A549 (cell line): ENCODE results near the gene RBM18. TPM values are rescaled to one million over a fixed set of nuclear protein-coding genes. Genes with fewer than 3 reads are reported as not detected.

Experiments
- ATAC-seq, 2 experiments: fragments of 200-7000 bp in 1 of 2; fragments of >200 bp in 1 of 2; cut with Nextera tagmentation in 1 of 2; cut with Tn5 transposase in 1 of 2; 3 replicates each; pipeline versions ENCODE4 v1.8.0 to v1.9.1; 2018 to 2020; ENCODE audit warnings: mild to moderate bottlenecking in 1 of 2, moderate library complexity in 1 of 2
- CTCF ChIA-PET: fragments of 300-600 bp; sonication (Branson Sonifier 250); formaldehyde crosslinking; extraction: SDS; loops from one replicate; lab custom pipeline; 2021; ENCODE audit warnings: antibody characterized with exemption, inconsistent platforms; lab: Yijun Ruan, JAX
- POLR2A ChIA-PET: fragments of 350-600 bp; formaldehyde crosslinking; extraction: SDS; loops from one replicate; lab custom pipeline; 2021; ENCODE audit warnings: antibody characterized with exemption, inconsistent platforms; lab: Yijun Ruan, JAX
- DNase-seq, 2 experiments: peaks; one replicate each; pipeline versions ENCODE4 v3.0.0 to v3.0.0-alpha.2; 2011 to 2016; ENCODE audit warnings: low read depth in 1 of 2, low spot score in 1 of 2
- FAIRE-seq: peaks from 2 replicates; lab custom pipeline; 2011; peaks lifted over from hg19 to GRCh38; lab: Jason Lieb, UNC
- H3K27ac ChIP-seq, 2 experiments: fragments of >200 bp; sonication (Bioruptor Twin); formaldehyde crosslinking; 3 replicates each; pipeline ENCODE4 v1.5.1; 2016 to 2017
- H3K4me1 ChIP-seq: fragments of >200 bp; sonication (Bioruptor Twin); formaldehyde crosslinking; 3 replicates; pipeline ENCODE4 v1.6.1; 2016
- H3K4me2 ChIP-seq: fragments of >200 bp; sonication (Bioruptor Twin); formaldehyde crosslinking; 3 replicates; pipeline ENCODE4 v1.6.1; 2016
- H3K4me3 ChIP-seq: fragments of >200 bp; sonication (Bioruptor Twin); formaldehyde crosslinking; 3 replicates; pipeline ENCODE4 v1.5.1; 2016
- H3K9me3 ChIP-seq: fragments of >200 bp; sonication (Bioruptor Twin); formaldehyde crosslinking; 3 replicates; pipeline ENCODE4 v1.6.1; 2016
- CBX2 ChIP-seq: fragments of 200-600 bp; sonication (generic); IDR thresholded peaks from 2 replicates; pipeline ENCODE4 v1.6.1; 2016; ENCODE audit warnings: low read depth, mild to moderate bottlenecking, borderline replicate concordance
- CEBPB ChIP-seq, 2 experiments: fragments of >200 bp in 1 of 2; sonication (Bioruptor Twin) in 1 of 2; formaldehyde crosslinking in 1 of 2; IDR thresholded peaks; 2 replicates each; pipeline ENCODE4 v1.6.1; 2012 to 2016
- EHF ChIP-seq: fragments of 250-450 bp; sonication (Bioruptor Pico); IDR thresholded peaks from 2 replicates; pipeline ENCODE4 v1.5.0; 2020; ENCODE audit warnings: mild to moderate bottlenecking
- EHMT2 ChIP-seq: fragments of 200-600 bp; sonication (generic); IDR thresholded peaks from 2 replicates; pipeline ENCODE4 v1.6.1; 2016; ENCODE audit warnings: antibody characterized with exemption, low read depth, mild to moderate bottlenecking, moderate library complexity
- MAZ ChIP-seq: fragments of 150-350 bp; IDR thresholded peaks from 2 replicates; pipeline ENCODE4 v1.6.1; 2014; ENCODE audit warnings: antibody characterized with exemption, low read depth, low read length, borderline replicate concordance
- NFE2L2 ChIP-seq: fragments of 150-350 bp; conservative IDR thresholded peaks from 2 replicates; pipeline ENCODE4 v1.6.1; 2014; ENCODE audit warnings: low read length
- NR3C1 ChIP-seq: fragments of >200 bp; sonication (Bioruptor Twin); formaldehyde crosslinking; IDR thresholded peaks from 3 replicates; pipeline ENCODE4 v1.6.1; 2017
- POLR2A ChIP-seq: IDR thresholded peaks from 2 replicates; pipeline ENCODE4 v1.6.1; 2012; ENCODE audit warnings: mild to moderate bottlenecking, low read length
- POLR2AphosphoS2 ChIP-seq: conservative IDR thresholded peaks from 2 replicates; pipeline ENCODE4 v1.6.1; 2012; ENCODE audit warnings: low read length, improper control_type of control experiment, inconsistent platforms
- RFX5 ChIP-seq: fragments of 450-650 bp; IDR thresholded peaks from 2 replicates; pipeline ENCODE4 v1.7.1; 2014; ENCODE audit warnings: antibody characterized with exemption, mild to moderate bottlenecking, moderate library complexity
- RNF2 ChIP-seq: fragments of 200-600 bp; sonication (generic); IDR thresholded peaks from 2 replicates; pipeline ENCODE4 v1.6.1; 2016; ENCODE audit warnings: low read depth, mild to moderate bottlenecking, antibody characterized with exemption, moderate library complexity, borderline replicate concordance
- SMC3 ChIP-seq: fragments of >200 bp; sonication (Bioruptor Twin); formaldehyde crosslinking; IDR thresholded peaks from 3 replicates; pipeline ENCODE4 v1.6.1; 2018; ENCODE audit warnings: inconsistent platforms
- ZC3H11A ChIP-seq: fragments of 450-650 bp; IDR thresholded peaks from 2 replicates; pipeline ENCODE4 v1.6.1; 2014; ENCODE audit warnings: antibody characterized with exemption, mild to moderate bottlenecking
- ZSCAN20 ChIP-seq: fragments of 250-450 bp; sonication (Bioruptor Pico); IDR thresholded peaks from 2 replicates; pipeline ENCODE4 v1.8.0; 2022; ENCODE audit warnings: mild to moderate bottlenecking, moderate library complexity
- WGBS: methylation state at CpG from one replicate; pipeline ENCODE4 v1.1.6; 2017; ENCODE audit errors: missing lambda C conversion rate; 5-methylcytosine and 5-hydroxymethylcytosine counted together
- polyA plus RNA-seq, 4 experiments: library from polyadenylated mRNA; depleted of rRNA in 3 of 4; stranded (reverse); fragments of >200 nt; fragmentation: RNase III in 1 of 4; extraction: RNeasy Plus Mini Kit Qiagen cat#74134 plus additional on column Dnase treatment in 1 of 4; gene quantifications; 2 replicates in 3 of 4; 3 replicates in 1 of 4; pipeline ENCODE4 v1.2.3, GENCODE V29; 2011 to 2017
- TF ChIP-seq, protein P1 (sequence below): fragments of 200-600 bp; sonication (generic); IDR thresholded peaks from 2 replicates; pipeline ENCODE4 v1.6.1; 2016; ENCODE audit warnings: antibody characterized with exemption, mild to moderate bottlenecking, moderate library complexity
- TF ChIP-seq, protein P2 (sequence below): fragments of 250-450 bp; sonication (Bioruptor Pico); IDR thresholded peaks from 2 replicates; pipeline ENCODE4 v1.5.0; 2021; ENCODE audit warnings: mild to moderate bottlenecking, moderate library complexity, borderline replicate concordance

The RBM18 gene
- polyA plus RNA-seq, 2 of the 4 experiments (the other 2 are of a cell fraction): 13.8 to 52.3 TPM

DNA sequence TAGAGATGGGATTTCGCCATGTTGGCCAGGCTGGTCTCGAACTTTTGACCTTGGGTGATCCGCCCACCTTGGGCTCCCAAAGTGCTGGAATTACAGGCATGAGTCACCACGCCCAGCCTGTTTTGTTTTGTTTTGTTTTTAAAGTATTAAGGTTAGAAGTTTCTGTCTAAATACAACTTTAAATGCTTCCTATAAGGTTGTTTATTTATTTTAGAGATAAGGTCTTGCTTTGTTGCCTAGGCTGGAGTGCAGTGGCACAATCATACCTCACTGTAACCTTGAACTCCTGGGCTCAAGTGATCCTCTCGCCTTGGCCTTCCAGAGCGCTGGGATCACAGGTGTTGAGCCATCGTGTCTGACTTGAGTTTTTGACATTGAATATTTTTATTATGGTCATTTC lies 11.5 kb upstream of the RBM18 start (continued):
- TF ChIP-seq, protein P1, sequence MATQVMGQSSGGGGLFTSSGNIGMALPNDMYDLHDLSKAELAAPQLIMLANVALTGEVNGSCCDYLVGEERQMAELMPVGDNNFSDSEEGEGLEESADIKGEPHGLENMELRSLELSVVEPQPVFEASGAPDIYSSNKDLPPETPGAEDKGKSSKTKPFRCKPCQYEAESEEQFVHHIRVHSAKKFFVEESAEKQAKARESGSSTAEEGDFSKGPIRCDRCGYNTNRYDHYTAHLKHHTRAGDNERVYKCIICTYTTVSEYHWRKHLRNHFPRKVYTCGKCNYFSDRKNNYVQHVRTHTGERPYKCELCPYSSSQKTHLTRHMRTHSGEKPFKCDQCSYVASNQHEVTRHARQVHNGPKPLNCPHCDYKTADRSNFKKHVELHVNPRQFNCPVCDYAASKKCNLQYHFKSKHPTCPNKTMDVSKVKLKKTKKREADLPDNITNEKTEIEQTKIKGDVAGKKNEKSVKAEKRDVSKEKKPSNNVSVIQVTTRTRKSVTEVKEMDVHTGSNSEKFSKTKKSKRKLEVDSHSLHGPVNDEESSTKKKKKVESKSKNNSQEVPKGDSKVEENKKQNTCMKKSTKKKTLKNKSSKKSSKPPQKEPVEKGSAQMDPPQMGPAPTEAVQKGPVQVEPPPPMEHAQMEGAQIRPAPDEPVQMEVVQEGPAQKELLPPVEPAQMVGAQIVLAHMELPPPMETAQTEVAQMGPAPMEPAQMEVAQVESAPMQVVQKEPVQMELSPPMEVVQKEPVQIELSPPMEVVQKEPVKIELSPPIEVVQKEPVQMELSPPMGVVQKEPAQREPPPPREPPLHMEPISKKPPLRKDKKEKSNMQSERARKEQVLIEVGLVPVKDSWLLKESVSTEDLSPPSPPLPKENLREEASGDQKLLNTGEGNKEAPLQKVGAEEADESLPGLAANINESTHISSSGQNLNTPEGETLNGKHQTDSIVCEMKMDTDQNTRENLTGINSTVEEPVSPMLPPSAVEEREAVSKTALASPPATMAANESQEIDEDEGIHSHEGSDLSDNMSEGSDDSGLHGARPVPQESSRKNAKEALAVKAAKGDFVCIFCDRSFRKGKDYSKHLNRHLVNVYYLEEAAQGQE: no peak
- TF ChIP-seq CEBPB (IDR thresholded peaks at IDR 0.05) (no peak), NR3C1 (no peak), ZSCAN20 (CRISPR knock-in tag) (no peak), CBX2 (no peak), EHF (CRISPR knock-in tag) (no peak), RFX5 (no peak), ZC3H11A (no peak), POLR2A (no peak), POLR2AphosphoS2 (no peak)
- TF ChIP-seq, all 56 proteins: peak for 0

GRCh38 chr9:122274055-122274454 lies 9.4 kb upstream of the RBM18 start:
- ChIA-PET POLR2A (no interaction called here), CTCF (no interaction called here)
- H3K4me1 ChIP-seq: no peaks in the 10 kb centered on the region
- peaks cover 27% of the 10 kb centered on the region for H3K9me3 ChIP-seq
- FAIRE-seq (no peak), DNase-seq (no peak), ATAC-seq (no peak)
- TF ChIP-seq MAZ: no peak
- no peak for TF ChIP-seq SMC3
- TF ChIP-seq CEBPB (IDR thresholded peaks at IDR 0.05): no peak
- TF ChIP-seq RNF2: no peak
- TF ChIP-seq NFE2L2: no peak
- TF ChIP-seq, protein P2, sequence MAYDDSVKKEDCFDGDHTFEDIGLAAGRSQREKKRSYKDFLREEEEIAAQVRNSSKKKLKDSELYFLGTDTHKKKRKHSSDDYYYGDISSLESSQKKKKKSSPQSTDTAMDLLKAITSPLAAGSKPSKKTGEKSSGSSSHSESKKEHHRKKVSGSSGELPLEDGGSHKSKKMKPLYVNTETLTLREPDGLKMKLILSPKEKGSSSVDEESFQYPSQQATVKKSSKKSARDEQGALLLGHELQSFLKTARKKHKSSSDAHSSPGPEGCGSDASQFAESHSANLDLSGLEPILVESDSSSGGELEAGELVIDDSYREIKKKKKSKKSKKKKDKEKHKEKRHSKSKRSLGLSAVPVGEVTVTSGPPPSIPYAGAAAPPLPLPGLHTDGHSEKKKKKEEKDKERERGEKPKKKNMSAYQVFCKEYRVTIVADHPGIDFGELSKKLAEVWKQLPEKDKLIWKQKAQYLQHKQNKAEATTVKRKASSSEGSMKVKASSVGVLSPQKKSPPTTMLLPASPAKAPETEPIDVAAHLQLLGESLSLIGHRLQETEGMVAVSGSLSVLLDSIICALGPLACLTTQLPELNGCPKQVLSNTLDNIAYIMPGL (CRISPR knock-in tag): no peak
- TF ChIP-seq EHMT2: no peak
- TF ChIP-seq, protein P1: no peak
- 100% methylated on average over 2 of the region's 2 CpGs for WGBS
- no peak overlapping the region for H3K27ac ChIP-seq
- H3K4me3 ChIP-seq: no peak overlapping the region
- no peak overlapping the region for H3K4me2 ChIP-seq
